ENCODE data around the gene MOB3A. TPM values are rescaled to one million over a fixed set of nuclear protein-coding genes. Genes with fewer than 3 reads are reported as not detected.
"Not testable (repeated sequence)": the region's sequence is repeated elsewhere in the genome, so short reads cannot be mapped to it uniquely, and the experiment has no call there.

MOB3A gene
- total and polyA plus RNA-seq, 4 donors, result 12.5 to 43.6 (median 28.3) TPM

- ATAC-seq (ENCODE audit: low FRiP score) (no peak), DNase-seq (peak; percentile 48 to 76)
- H3K27me3 ChIP-seq (ENCODE audit: control insufficient read depth in 1 of 2, insufficient read depth in 2 of 2, low read length in 1 of 2), result no peaks in the 10 kb centered on the region
- H3K9me3 ChIP-seq (ENCODE audit: control insufficient read depth, low read length), result no peaks in the 10 kb centered on the region
- peaks cover 0 to 3% of the 10 kb centered on the region in 2 donors for H3K36me3 ChIP-seq (ENCODE audit: control insufficient read depth in 1 of 2, insufficient read depth in 2 of 2, low read length in 1 of 2)
- H3K4me1 ChIP-seq (ENCODE audit: control insufficient read depth in 1 of 2, insufficient read depth in 2 of 2, low read length in 2 of 2), result no peaks in the 10 kb centered on the region
- H3K4me3 ChIP-seq (ENCODE audit: low read length in 2 of 2), result no peak overlapping the region
- intact Hi-C loops (cut with DNase I), result no loop called here
- H3K27ac ChIP-seq (ENCODE audit: low read depth in 1 of 2, low read length in 2 of 2), result no peak overlapping the region
- WGBS, 2 donors, result 81 to 83% methylated on average over 29 to 30 of the region's 30 CpGs
Observed at GRCh38 chr19:2039089-2039958, 56.8 kb downstream of the MOB3A start.

GRCh38 chr19:2038284-2039088, 57.6 kb downstream of the MOB3A start:
- DNase-seq (peak; percentile 46 to 71), ATAC-seq (ENCODE audit: low FRiP score) (no peak)
- H3K27ac ChIP-seq (ENCODE audit: low read depth in 1 of 2, low read length in 2 of 2), result no peak overlapping the region
- H3K9me3 ChIP-seq (ENCODE audit: control insufficient read depth, low read length), result no peaks in the 10 kb centered on the region
- H3K36me3 ChIP-seq (ENCODE audit: control insufficient read depth in 1 of 2, insufficient read depth in 2 of 2, low read length in 1 of 2), result peaks cover 0 to 3% of the 10 kb centered on the region in 2 donors
- no peaks in the 10 kb centered on the region for H3K4me1 ChIP-seq (ENCODE audit: control insufficient read depth in 1 of 2, insufficient read depth in 2 of 2, low read length in 2 of 2)
- WGBS, 2 donors, result 85 to 88% methylated on average over 42 to 44 of the region's 44 CpGs
- H3K27me3 ChIP-seq (ENCODE audit: control insufficient read depth in 1 of 2, insufficient read depth in 2 of 2, low read length in 1 of 2), result no peaks in the 10 kb centered on the region
- H3K4me3 ChIP-seq (ENCODE audit: low read length in 2 of 2), result no peak overlapping the region
- intact Hi-C loops (cut with DNase I), result no loop called here

- Histone ChIP-seq H3K4me1 (ENCODE audit: control insufficient read depth in 1 of 2, insufficient read depth in 2 of 2, low read length in 2 of 2) (no peaks in the 10 kb centered on the region), H3K9me3 (ENCODE audit: control insufficient read depth, low read length) (no peaks in the 10 kb centered on the region), H3K27me3 (ENCODE audit: control insufficient read depth in 1 of 2, insufficient read depth in 2 of 2, low read length in 1 of 2) (no peaks in the 10 kb centered on the region), H3K36me3 (ENCODE audit: control insufficient read depth in 1 of 2, insufficient read depth in 2 of 2, low read length in 1 of 2) (peaks cover 0 to 3% of the 10 kb centered on the region in 2 donors), H3K4me3 (ENCODE audit: low read length in 2 of 2) (no peak overlapping the region), H3K27ac (ENCODE audit: low read depth in 1 of 2, low read length in 2 of 2) (no peak overlapping the region)
- ATAC-seq (ENCODE audit: low FRiP score) (no peak), DNase-seq (peak in 1 of 2 donors; percentile 31)
- 70 to 75% methylated on average over 24 of the region's 24 CpGs for WGBS, 2 donors
- intact Hi-C loops (cut with DNase I), result no loop called here
Observed at GRCh38 chr19:2037651-2038255, 58.4 kb downstream of the MOB3A start.

- intact Hi-C loops (cut with DNase I), result no loop called here
- H3K36me3 ChIP-seq (ENCODE audit: control insufficient read depth in 1 of 2, insufficient read depth in 2 of 2, low read length in 1 of 2), result peaks cover 0 to 3% of the 10 kb centered on the region in 2 donors
- 90 to 92% methylated on average over 8 of the region's 8 CpGs for WGBS, 2 donors
- no peaks in the 10 kb centered on the region for H3K27me3 ChIP-seq (ENCODE audit: control insufficient read depth in 1 of 2, insufficient read depth in 2 of 2, low read length in 1 of 2)
- no peaks in the 10 kb centered on the region for H3K9me3 ChIP-seq (ENCODE audit: control insufficient read depth, low read length)
- DNase-seq (no peak), ATAC-seq (ENCODE audit: low FRiP score) (no peak)
- H3K27ac ChIP-seq (ENCODE audit: low read depth in 1 of 2, low read length in 2 of 2), result no peak overlapping the region
- no peaks in the 10 kb centered on the region for H3K4me1 ChIP-seq (ENCODE audit: control insufficient read depth in 1 of 2, insufficient read depth in 2 of 2, low read length in 2 of 2)
- no peak overlapping the region for H3K4me3 ChIP-seq (ENCODE audit: low read length in 2 of 2)
Observed at GRCh38 chr19:2036424-2036823, 59.7 kb downstream of the MOB3A start.

GRCh38 chr19:2035590-2035991, 60.5 kb downstream of the MOB3A start:
- no peak for ATAC-seq (ENCODE audit: low FRiP score)
- intact Hi-C loops (cut with DNase I), result no loop called here
- no peak overlapping the region for H3K4me3 ChIP-seq (ENCODE audit: low read length in 2 of 2)
- no peaks in the 10 kb centered on the region for H3K4me1 ChIP-seq (ENCODE audit: control insufficient read depth in 1 of 2, insufficient read depth in 2 of 2, low read length in 2 of 2)
- 76 to 81% methylated on average over 14 of the region's 14 CpGs for WGBS, 2 donors
- H3K36me3 ChIP-seq (ENCODE audit: control insufficient read depth in 1 of 2, insufficient read depth in 2 of 2, low read length in 1 of 2), result peaks cover 0 to 2% of the 10 kb centered on the region in 2 donors
- peak in 1 of 2 donors; percentile 45 for DNase-seq
- no peaks in the 10 kb centered on the region for H3K27me3 ChIP-seq (ENCODE audit: control insufficient read depth in 1 of 2, insufficient read depth in 2 of 2, low read length in 1 of 2)
- no peak overlapping the region for H3K27ac ChIP-seq (ENCODE audit: low read depth in 1 of 2, low read length in 2 of 2)
- no peaks in the 10 kb centered on the region for H3K9me3 ChIP-seq (ENCODE audit: control insufficient read depth, low read length)

- WGBS, 2 donors, result 37 to 46% methylated on average over 34 of the region's 34 CpGs
- H3K27ac ChIP-seq (ENCODE audit: low read depth in 1 of 2, low read length in 2 of 2), result no peak overlapping the region
- H3K36me3 ChIP-seq (ENCODE audit: control insufficient read depth in 1 of 2, insufficient read depth in 2 of 2, low read length in 1 of 2), result no peaks in the 10 kb centered on the region
- intact Hi-C loops (cut with DNase I), result no loop called here
- no peaks in the 10 kb centered on the region for H3K27me3 ChIP-seq (ENCODE audit: control insufficient read depth in 1 of 2, insufficient read depth in 2 of 2, low read length in 1 of 2)
- no peak overlapping the region for H3K4me3 ChIP-seq (ENCODE audit: low read length in 2 of 2)
- no peaks in the 10 kb centered on the region for H3K9me3 ChIP-seq (ENCODE audit: control insufficient read depth, low read length)
- no peaks in the 10 kb centered on the region for H3K4me1 ChIP-seq (ENCODE audit: control insufficient read depth in 1 of 2, insufficient read depth in 2 of 2, low read length in 2 of 2)
- DNase-seq (peak; percentile 78 to 84), ATAC-seq (ENCODE audit: low FRiP score) (no peak)
Observed at GRCh38 chr19:2034729-2035589, 61.2 kb downstream of the MOB3A start.

GRCh38 chr19:2034253-2034652, 61.9 kb downstream of the MOB3A start:
- H3K4me3 ChIP-seq (ENCODE audit: low read length in 2 of 2); H3K27ac ChIP-seq (ENCODE audit: low read depth in 1 of 2, low read length in 2 of 2); H3K27me3 ChIP-seq (ENCODE audit: control insufficient read depth in 1 of 2, insufficient read depth in 2 of 2, low read length in 1 of 2); ATAC-seq (ENCODE audit: low FRiP score); H3K9me3 ChIP-seq (ENCODE audit: control insufficient read depth, low read length); intact Hi-C loops (cut with DNase I); H3K36me3 ChIP-seq (ENCODE audit: control insufficient read depth in 1 of 2, insufficient read depth in 2 of 2, low read length in 1 of 2); H3K4me1 ChIP-seq (ENCODE audit: control insufficient read depth in 1 of 2, insufficient read depth in 2 of 2, low read length in 2 of 2); DNase-seq: not testable (repeated sequence)
- WGBS, 2 donors, result 88 to 93% methylated on average over 15 of the region's 15 CpGs

- no peaks in the 10 kb centered on the region for H3K36me3 ChIP-seq (ENCODE audit: control insufficient read depth in 1 of 2, insufficient read depth in 2 of 2, low read length in 1 of 2)
- DNase-seq (no peak), ATAC-seq (ENCODE audit: low FRiP score) (no peak)
- no peaks in the 10 kb centered on the region for H3K27me3 ChIP-seq (ENCODE audit: control insufficient read depth in 1 of 2, insufficient read depth in 2 of 2, low read length in 1 of 2)
- WGBS, 2 donors, result 67 to 72% methylated on average over 9 of the region's 9 CpGs
- H3K9me3 ChIP-seq (ENCODE audit: control insufficient read depth, low read length), result no peaks in the 10 kb centered on the region
- intact Hi-C loops (cut with DNase I), result no loop called here
- no peak overlapping the region for H3K27ac ChIP-seq (ENCODE audit: low read depth in 1 of 2, low read length in 2 of 2)
- no peaks in the 10 kb centered on the region for H3K4me1 ChIP-seq (ENCODE audit: control insufficient read depth in 1 of 2, insufficient read depth in 2 of 2, low read length in 2 of 2)
- no peak overlapping the region for H3K4me3 ChIP-seq (ENCODE audit: low read length in 2 of 2)
Observed at GRCh38 chr19:2033825-2034159, 62.3 kb downstream of the MOB3A start.
